Measurements from ENCODE around the gene GPR171.

The GPR171 gene

GRCh38 chr3:151178208-151178845 is 24.7 kb downstream of the GPR171 start:
- no peak for DNase-seq (ENCODE audit: low read depth in 1 of 2, low spot score in 1 of 2)

GRCh38 chr3:151175952-151176351 is 27.1 kb downstream of the GPR171 start:
- no peak for DNase-seq (ENCODE audit: low read depth in 1 of 2, low spot score in 1 of 2)

- no peak for DNase-seq (ENCODE audit: low read depth in 1 of 2, low spot score in 1 of 2)
Observed at GRCh38 chr3:151174351-151174750, 28.7 kb downstream of the GPR171 start.

GRCh38 chr3:151171145-151171757 is 31.8 kb downstream of the GPR171 start:
- peak in 1 of 2 donors; percentile 20 for DNase-seq (ENCODE audit: low read depth in 1 of 2, low spot score in 1 of 2)

GRCh38 chr3:151169948-151170679 is 32.9 kb downstream of the GPR171 start:
- DNase-seq (ENCODE audit: low read depth in 1 of 2, low spot score in 1 of 2): peak in 1 of 2 donors; percentile 30

- no peak for DNase-seq (ENCODE audit: low read depth in 1 of 2, low spot score in 1 of 2)
Observed at GRCh38 chr3:151169262-151169947, 33.6 kb downstream of the GPR171 start.

- DNase-seq (ENCODE audit: low read depth in 1 of 2, low spot score in 1 of 2): peak; percentile 55 to 77
Observed at GRCh38 chr3:151168269-151169094, 34.5 kb downstream of the GPR171 start.

GRCh38 chr3:151166161-151166560 is 36.9 kb downstream of the GPR171 start:
- DNase-seq (ENCODE audit: low read depth in 1 of 2, low spot score in 1 of 2): no peak

GRCh38 chr3:151165226-151165625 is 37.8 kb downstream of the GPR171 start:
- DNase-seq (ENCODE audit: low read depth in 1 of 2, low spot score in 1 of 2): no peak

GRCh38 chr3:151159806-151160205 is 43.2 kb downstream of the GPR171 start:
- DNase-seq (ENCODE audit: low read depth in 1 of 2, low spot score in 1 of 2): no peak

GRCh38 chr3:151156618-151157216 is 46.3 kb downstream of the GPR171 start:
- DNase-seq (ENCODE audit: low read depth in 1 of 2, low spot score in 1 of 2): peak in 1 of 2 donors; percentile 49

- no peak for DNase-seq (ENCODE audit: low read depth in 1 of 2, low spot score in 1 of 2)
Observed at GRCh38 chr3:151155409-151156128, 47.4 kb downstream of the GPR171 start.

- DNase-seq (ENCODE audit: low read depth in 1 of 2, low spot score in 1 of 2): no peak
Observed at GRCh38 chr3:151154566-151154965, 48.5 kb downstream of the GPR171 start.

GRCh38 chr3:151152455-151153079 is 50.4 kb downstream of the GPR171 start:
- no peak for DNase-seq (ENCODE audit: low read depth in 1 of 2, low spot score in 1 of 2)
